Osteoblast (primary cell): ENCODE data around the gene HEY2. TPM values are rescaled to one million over a fixed set of nuclear protein-coding genes. Genes with fewer than 3 reads are reported as not detected.

Experiments used
- DNase-seq: peaks from one replicate; pipeline ENCODE4 v3.0.0; 2011; ENCODE audit warnings: low spot score, mixed read lengths; ENCODE audit not compliant: insufficient read length; ENCODE audit errors: missing footprints
- H2AFZ ChIP-seq: 2 replicates; pipeline ENCODE4 v1.6.0; 2011; ENCODE audit warnings: mild to moderate bottlenecking, low read length
- H3K27ac ChIP-seq: 2 replicates; pipeline ENCODE4 v1.5.1; 2011; ENCODE audit warnings: mild to moderate bottlenecking, low read depth, low read length, moderate library complexity
- H3K27me3 ChIP-seq: 2 replicates; pipeline ENCODE4 v1.6.0; 2012; ENCODE audit warnings: mild to moderate bottlenecking, control low read depth, inconsistent platforms, low read length, moderate library complexity; ENCODE audit not compliant: insufficient read depth
- H3K36me3 ChIP-seq: 2 replicates; pipeline ENCODE4 v1.5.1; 2011; ENCODE audit warnings: mild to moderate bottlenecking, low read length, control low read depth, moderate library complexity; ENCODE audit not compliant: insufficient read depth
- H3K4me1 ChIP-seq: 2 replicates; pipeline ENCODE4 v1.5.1; 2011; ENCODE audit warnings: mild to moderate bottlenecking, low read length, control low read depth, moderate library complexity; ENCODE audit not compliant: insufficient read depth
- H3K4me2 ChIP-seq: 2 replicates; pipeline ENCODE4 v1.6.0; 2011; ENCODE audit warnings: mild to moderate bottlenecking, low read length; ENCODE audit not compliant: insufficient read depth
- H3K4me3 ChIP-seq: fragments of 200-600 bp; sonication (generic); 3 replicates; pipeline ENCODE4 v1.5.1; 2012; ENCODE audit warnings: mild to moderate bottlenecking, low read length, inconsistent platforms; ENCODE audit not compliant: insufficient read depth
- H3K79me2 ChIP-seq: 2 replicates; pipeline ENCODE4 v1.6.0; 2012; ENCODE audit warnings: mild to moderate bottlenecking, low read length, control low read depth, inconsistent platforms; ENCODE audit not compliant: insufficient read depth
- H3K9me3 ChIP-seq: 2 replicates; pipeline ENCODE4 v1.5.1; 2011; ENCODE audit warnings: low read depth, low read length, control low read depth
- H4K20me1 ChIP-seq: 2 replicates; pipeline ENCODE4 v1.6.0; 2012; ENCODE audit warnings: mild to moderate bottlenecking, low read length, control low read depth; ENCODE audit not compliant: insufficient read depth
- total RNA-seq: library from RNA; depleted of rRNA; stranded (reverse); fragments of >200 nt; gene quantifications from 2 replicates; pipeline ENCODE4 v1.2.3, GENCODE V29; 2012
- TF ChIP-seq, protein P1 (sequence below): IDR thresholded peaks from 2 replicates; pipeline ENCODE4 v1.5.1; 2011; ENCODE audit warnings: mild to moderate bottlenecking, low read depth, low read length, moderate library complexity; ENCODE audit errors: extremely low read depth

Gene HEY2
- total RNA-seq, 1 donor, result 2.2 TPM

DNA sequence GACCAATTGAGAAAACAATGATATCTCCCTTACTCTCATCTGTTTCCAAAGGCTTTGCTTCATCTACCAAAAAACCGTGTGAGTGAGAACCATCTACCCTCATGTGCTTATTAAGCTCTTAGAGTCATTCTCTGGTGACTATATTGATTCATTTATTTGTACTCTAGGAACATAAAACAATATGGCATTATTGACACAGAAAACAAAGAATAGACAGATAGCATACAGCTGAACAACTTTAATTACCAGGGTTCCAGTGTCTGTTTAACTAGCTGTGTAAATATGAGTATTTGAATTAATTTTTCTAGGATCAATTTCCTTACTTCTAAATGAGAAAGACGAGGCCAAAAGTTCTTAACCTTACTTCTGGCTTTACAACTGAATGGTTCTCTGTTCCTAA, 31.3 kb upstream of the HEY2 start:
- no peak overlapping the region for H2AFZ ChIP-seq

DNA sequence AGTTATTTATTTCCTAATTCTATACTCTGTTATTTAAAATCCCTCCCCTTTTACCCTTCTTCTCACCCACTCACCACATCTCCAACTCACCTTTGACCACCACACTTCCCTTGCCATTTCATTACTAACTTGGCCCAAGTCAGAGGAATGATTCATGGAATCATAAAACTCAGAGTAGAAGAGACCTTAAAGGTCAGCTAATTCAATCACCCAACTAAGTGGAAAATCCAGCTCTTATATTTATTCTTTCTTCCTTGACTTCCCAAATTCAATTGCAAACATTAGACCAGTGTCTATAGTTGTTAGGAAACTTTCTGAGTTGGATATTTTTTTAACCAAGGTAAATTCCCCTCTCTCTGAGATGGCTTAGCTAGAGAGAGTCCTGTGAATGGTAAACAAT, 26.5 kb upstream of the HEY2 start:
- H3K9me3 ChIP-seq, result no peaks in the 10 kb centered on the region
- H4K20me1 ChIP-seq, result no peaks in the 10 kb centered on the region
- no peaks in the 10 kb centered on the region for H3K27me3 ChIP-seq
- TF ChIP-seq, protein P1, sequence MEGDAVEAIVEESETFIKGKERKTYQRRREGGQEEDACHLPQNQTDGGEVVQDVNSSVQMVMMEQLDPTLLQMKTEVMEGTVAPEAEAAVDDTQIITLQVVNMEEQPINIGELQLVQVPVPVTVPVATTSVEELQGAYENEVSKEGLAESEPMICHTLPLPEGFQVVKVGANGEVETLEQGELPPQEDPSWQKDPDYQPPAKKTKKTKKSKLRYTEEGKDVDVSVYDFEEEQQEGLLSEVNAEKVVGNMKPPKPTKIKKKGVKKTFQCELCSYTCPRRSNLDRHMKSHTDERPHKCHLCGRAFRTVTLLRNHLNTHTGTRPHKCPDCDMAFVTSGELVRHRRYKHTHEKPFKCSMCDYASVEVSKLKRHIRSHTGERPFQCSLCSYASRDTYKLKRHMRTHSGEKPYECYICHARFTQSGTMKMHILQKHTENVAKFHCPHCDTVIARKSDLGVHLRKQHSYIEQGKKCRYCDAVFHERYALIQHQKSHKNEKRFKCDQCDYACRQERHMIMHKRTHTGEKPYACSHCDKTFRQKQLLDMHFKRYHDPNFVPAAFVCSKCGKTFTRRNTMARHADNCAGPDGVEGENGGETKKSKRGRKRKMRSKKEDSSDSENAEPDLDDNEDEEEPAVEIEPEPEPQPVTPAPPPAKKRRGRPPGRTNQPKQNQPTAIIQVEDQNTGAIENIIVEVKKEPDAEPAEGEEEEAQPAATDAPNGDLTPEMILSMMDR, result no peak
- no peaks in the 10 kb centered on the region for H3K79me2 ChIP-seq
- no peak overlapping the region for H2AFZ ChIP-seq
- peak; percentile 4 for DNase-seq
- H3K4me1 ChIP-seq, result no peaks in the 10 kb centered on the region
- no peak overlapping the region for H3K27ac ChIP-seq
- H3K36me3 ChIP-seq, result no peaks in the 10 kb centered on the region
- no peak overlapping the region for H3K4me2 ChIP-seq
- no peak overlapping the region for H3K4me3 ChIP-seq

More for the DNA sequence above, 31.3 kb upstream of the HEY2 start:
- H3K79me2 ChIP-seq, result no peaks in the 10 kb centered on the region
- H3K4me3 ChIP-seq, result no peak overlapping the region
- no peak overlapping the region for H3K27ac ChIP-seq
- H3K27me3 ChIP-seq, result no peaks in the 10 kb centered on the region
- H3K9me3 ChIP-seq, result no peaks in the 10 kb centered on the region
- H4K20me1 ChIP-seq, result no peaks in the 10 kb centered on the region
- no peaks in the 10 kb centered on the region for H3K4me1 ChIP-seq
- DNase-seq, result peak; percentile 19
- no peak overlapping the region for H3K4me2 ChIP-seq
- H3K36me3 ChIP-seq, result no peaks in the 10 kb centered on the region
- TF ChIP-seq, protein P1, result no peak

DNA sequence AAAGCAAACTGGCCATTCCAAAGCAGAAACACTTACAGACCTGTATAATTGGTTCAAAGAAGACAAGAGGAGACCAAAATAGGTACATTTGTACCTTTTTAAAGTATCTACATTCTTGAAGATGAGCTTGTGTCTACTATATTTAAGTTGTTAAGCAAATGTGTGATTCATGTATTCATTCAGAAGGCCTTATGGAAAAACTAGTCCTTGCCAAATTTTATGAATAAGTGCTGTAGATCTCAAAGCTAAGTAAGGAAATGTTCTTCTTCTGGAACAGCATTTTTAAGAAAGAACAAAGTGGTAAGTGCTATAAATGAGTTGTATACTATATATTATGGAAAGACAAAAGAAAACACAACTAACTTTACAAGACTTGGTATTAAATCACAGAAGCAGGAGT, 22.2 kb upstream of the HEY2 start:
- TF ChIP-seq, protein P1, result no peak
- H2AFZ ChIP-seq, result no peak overlapping the region
- DNase-seq, result no peak
- no peak overlapping the region for H3K27ac ChIP-seq
- H3K27me3 ChIP-seq, result no peaks in the 10 kb centered on the region
- no peaks in the 10 kb centered on the region for H3K9me3 ChIP-seq
- no peaks in the 10 kb centered on the region for H3K79me2 ChIP-seq
- no peaks in the 10 kb centered on the region for H3K36me3 ChIP-seq
- H3K4me1 ChIP-seq, result no peaks in the 10 kb centered on the region
- no peaks in the 10 kb centered on the region for H4K20me1 ChIP-seq
- H3K4me2 ChIP-seq, result no peak overlapping the region
- no peak overlapping the region for H3K4me3 ChIP-seq

DNA sequence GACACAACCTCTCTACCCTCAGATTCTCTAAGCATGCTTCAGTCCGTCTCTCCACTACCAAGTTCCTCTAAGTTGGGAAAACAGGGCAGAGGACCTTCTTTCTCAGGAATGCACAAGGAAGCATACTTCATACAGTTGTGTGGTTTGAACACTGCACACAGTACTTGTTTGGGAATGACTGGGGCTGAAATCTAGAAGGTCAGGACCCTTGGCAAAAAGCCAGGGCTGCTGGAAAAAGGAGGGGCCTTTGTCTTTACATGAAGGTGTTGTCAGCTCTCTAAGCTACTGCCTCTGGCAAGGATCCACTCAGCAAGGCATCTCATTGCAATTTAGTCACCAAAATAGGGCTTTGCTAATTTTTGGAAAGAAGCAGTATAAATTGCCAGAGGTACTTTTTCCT, 20.7 kb upstream of the HEY2 start:
- TF ChIP-seq, protein P1, result no peak
- H3K79me2 ChIP-seq, result no peaks in the 10 kb centered on the region
- H3K4me3 ChIP-seq, result no peak overlapping the region
- DNase-seq, result no peak
- H3K4me2 ChIP-seq, result no peak overlapping the region
- H3K9me3 ChIP-seq, result no peaks in the 10 kb centered on the region
- H3K27me3 ChIP-seq, result no peaks in the 10 kb centered on the region
- H3K27ac ChIP-seq, result no peak overlapping the region
- H3K4me1 ChIP-seq, result no peaks in the 10 kb centered on the region
- H2AFZ ChIP-seq, result no peak overlapping the region
- H4K20me1 ChIP-seq, result no peaks in the 10 kb centered on the region
- H3K36me3 ChIP-seq, result no peaks in the 10 kb centered on the region
